GM19455 (cell line): ENCODE data around the gene FNDC3B.
"Not testable (repeated sequence)": the region's sequence is repeated elsewhere in the genome, so short reads cannot be mapped to it uniquely, and the experiment has no call there.

Source experiments
- ATAC-seq: cut with Tn5 transposase; IDR thresholded peaks from one replicate; pipeline ENCODE4 v1.9.1; 2021; ENCODE audit not compliant: unreplicated experiment

The FNDC3B gene

DNA sequence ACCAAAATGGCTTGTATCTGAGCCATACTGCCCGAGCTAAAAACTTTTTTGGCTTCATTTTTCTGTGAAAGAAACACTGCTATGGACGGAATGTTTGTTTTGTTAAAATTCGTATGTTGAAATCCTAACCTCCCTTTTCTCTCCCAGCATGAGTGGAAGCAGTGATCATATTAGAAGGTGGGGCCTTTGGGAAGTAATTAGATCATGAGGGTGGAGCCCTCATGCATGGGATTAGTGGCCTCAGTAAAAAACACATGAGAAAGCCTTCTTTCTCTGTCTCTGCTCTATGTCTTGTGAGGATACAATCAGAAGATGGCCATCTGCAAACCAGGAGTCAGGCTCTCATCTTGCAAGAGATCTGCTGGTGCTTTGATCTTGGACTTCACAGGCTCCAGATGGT, 7.4 kb upstream of the FNDC3B start:
- ATAC-seq = no peak

DNA sequence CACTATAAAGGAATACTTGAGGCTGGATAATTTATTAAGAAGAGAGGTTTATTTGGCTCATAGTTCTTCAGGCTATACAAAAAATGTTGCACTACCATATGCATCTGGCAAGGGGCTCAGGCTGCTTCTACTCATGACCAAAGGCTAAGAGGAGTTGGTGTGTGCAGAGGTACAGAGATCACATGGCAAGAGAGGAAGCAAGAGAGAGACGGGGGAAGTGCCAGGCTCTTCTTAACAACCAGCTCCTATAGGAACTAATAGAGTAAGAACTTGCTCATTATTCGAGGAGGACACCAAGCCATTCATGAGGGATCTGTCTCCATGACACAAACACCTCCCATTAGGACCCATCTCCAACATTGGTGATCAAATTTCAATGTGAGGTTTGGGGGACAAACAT, 6.0 kb upstream of the FNDC3B start:
- ATAC-seq = no peak

DNA sequence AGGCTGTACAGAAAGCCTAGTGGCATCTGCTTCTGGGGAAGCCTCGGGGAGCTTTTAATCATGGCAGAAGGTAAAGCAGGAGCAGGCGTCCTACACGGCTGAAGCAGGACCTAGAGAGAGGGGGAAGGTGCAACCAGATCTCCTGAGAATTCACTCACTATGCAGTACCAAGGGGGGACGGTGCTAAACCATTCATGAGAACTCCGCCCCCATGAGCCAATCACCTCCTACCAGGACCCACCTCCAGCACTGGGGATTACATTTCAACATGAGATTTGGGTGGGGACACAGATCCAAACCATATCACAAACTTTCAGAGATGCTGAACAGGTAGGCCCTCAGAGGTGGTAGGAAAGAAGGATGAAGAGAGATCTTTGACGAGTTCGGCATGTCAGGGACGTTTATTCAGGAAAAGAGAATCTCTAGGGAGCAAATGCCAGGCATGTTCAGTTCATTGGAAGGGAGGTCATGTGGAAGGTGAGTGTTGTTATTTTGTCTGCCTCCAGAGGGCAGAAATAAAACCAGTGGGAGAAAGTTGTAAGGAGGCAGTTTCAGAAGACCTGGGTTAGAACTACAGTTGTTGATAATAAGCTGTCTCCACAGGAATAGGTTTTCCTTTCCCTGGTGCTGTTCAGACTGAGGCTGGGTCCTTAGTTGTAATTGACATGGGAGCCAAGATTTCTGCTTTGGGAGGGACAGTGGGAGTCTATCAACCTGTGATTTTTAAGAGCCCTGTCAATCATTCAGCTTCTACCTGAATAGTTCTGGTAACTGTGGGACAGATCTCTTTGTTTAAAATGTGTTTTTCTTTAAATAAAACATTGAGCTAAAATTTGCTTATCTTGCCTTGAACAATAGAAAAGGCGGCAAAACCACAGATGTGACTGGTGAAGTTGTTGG, 4.3 kb upstream of the FNDC3B start:
- no peak for ATAC-seq

DNA sequence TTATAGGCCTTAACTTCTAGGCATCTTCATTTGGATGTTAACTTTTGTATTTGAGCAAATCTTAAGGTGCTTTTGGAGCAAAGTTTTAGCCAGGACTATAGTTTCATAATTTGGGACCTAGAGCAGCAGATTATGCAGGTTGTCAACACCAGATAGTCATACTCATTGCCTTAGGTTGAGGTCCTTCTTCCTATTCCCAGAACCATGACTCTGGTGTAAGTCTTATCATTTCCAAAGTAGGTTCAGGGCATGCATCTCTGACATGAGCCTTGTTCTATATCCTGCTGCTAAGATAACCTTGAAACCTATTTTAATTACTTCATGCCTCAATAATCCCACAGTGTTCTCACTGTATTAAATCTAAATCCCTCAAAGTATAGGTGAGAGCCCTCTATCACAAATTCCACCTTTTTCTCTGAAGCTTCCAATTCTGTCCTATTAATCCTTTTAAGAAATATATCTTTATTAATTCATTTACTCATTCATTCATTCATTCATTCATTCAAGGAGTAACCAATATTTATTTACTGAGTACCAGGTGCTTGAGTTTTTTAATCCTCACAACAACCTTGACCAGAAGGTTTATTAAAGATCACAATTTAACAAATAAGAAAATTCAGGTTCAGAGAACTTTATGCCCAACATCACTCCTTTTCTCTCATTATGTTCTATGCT, 2.7 kb upstream of the FNDC3B start:
- ATAC-seq = no peak

DNA sequence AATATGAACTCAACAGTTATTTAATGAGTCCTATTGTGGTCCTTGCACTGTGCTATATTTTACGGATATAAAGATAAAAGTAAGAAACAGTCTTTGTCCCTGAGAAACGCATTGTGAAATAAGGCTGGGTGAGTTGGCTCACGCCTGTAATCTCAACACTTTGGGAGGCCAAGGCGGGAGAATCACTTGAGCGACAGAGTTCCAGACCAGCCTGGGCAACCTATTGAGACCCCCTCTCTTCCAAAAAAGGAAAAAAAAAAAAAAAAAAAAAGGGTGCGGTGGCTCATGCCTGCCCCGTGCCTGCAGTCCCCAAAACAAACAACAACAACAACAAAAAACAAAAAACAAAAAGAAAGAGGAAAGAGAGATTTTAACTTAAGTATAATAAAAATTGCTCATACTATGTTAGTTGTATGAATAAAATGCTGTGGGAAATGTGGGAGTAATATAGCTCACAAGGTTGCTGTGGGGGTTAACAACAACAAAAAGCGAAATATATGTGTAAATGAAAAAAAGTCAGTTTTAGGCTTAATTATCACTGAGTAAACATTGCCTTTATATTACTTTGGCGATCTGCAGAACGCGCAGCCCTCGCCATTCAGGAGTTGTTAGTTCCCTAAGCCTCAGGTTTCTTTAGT, 461 bp upstream of the FNDC3B start:
- no peak for ATAC-seq

DNA sequence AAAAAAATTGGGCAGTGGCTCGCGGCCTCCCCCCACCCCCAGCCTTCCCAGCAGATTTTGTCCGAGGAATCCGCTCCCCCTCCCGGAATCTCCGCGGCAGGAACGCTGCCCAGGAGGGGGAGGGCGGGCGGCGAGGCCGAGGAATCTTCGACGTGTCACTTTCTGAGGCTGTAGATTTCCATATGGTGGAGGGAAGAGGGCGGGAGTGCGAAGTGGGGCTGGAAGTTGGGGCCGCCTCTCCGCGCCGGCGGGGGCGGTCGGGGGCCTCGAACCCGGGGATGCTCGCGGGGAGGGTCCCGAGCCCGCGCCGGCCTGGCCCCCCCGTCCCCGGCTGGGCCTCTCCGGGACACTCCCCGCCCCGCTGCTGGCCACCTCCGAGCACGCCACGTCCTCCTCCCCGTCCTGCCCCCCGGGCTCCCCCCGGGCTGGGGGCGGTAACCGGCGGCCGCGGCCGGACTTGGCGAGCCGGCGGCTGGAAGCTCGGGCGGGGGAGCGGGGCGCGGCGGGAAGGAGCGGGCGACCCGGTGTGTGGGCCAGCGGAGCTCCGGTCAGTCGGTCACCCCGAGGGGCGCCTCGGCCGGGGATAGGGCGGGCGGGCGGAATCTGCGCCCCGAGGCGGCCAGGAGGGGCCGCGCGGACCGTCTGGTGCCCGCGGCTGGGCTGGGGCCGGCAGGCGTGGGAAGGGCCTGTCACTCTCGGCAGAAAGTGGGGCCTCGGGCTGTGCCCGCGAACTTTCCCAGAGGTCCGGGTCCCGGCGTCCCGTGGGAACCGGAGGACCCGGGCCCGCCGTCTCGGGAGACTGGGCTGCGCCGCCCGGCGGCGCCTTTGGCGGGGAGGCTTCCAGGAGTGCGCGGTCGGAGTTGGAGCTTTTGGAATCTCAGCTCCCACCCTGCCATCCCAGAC, 951 bp downstream of the FNDC3B start:
- ATAC-seq = peak; percentile 37

DNA sequence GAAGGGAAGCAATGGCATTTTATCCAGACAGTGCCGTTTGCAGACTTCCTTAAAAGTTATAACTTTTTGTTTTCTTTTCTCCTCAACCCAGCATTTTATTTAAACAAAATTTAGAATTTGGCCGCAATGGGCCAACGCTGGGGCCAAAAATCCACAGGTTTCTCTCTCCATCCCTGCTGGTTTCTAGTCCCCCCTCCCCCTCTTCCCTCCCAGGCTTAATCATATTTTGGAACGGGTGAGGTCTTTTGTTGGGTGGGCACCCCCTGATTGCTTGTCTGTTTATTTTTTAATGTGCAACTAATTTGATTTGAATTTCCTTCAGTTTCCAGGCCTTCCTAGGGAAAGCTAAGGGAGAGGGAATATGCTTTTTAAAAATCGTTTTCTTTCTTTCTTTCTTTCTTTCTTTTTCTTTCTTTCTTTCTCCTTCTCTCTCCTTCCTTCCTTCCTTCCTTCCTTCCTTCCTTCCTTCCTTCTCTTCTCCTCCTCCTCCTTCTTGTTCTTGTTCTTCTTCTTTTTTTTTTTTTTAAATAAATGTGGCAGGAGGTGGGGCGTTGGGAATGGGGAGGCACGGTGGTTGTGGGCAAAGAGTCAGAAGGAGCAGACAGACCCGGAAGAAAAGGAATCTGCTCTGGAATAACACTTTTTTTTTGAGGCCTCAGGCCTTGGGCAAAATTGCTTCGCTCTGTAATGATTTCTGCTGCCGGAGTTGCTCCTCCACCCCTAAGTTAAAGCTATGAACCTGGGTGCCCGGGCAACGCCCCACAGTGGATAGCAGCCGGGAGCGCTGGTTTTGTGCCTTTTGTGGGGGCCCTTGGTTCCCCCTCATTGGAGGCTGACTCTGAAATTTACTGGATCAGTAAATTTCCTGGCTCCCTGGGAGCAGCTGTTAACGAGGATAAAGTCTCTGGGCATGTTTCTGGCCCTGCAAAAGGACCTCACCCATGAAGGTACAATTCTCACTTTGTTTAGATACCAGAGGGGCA, 1.9 kb downstream of the FNDC3B start:
- ATAC-seq = no peak

DNA sequence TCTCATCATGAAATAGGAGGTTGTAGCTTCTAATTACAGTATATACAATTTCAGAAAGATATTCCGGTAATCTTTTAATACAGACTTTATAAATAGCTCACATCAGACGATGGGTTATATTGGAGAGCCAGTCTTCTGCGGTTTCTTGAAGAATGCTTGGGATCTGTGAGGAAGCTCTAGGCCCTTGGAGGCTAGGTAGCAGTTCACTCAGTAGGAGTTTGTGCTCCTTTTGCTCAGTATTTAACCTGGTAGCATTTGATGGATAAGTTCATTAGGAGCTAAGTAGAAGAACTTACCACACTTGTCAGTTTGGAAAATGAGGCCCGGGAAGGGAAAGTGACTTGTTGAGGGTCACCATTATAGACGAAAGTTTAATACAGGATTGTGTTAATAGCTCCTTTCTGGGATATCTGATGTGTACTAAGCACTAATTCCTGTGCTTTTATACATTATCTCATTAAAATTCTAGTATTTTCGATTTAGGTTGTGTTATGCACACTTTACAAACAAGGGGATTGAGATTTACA, 2.8 kb downstream of the FNDC3B start:
- no peak for ATAC-seq

DNA sequence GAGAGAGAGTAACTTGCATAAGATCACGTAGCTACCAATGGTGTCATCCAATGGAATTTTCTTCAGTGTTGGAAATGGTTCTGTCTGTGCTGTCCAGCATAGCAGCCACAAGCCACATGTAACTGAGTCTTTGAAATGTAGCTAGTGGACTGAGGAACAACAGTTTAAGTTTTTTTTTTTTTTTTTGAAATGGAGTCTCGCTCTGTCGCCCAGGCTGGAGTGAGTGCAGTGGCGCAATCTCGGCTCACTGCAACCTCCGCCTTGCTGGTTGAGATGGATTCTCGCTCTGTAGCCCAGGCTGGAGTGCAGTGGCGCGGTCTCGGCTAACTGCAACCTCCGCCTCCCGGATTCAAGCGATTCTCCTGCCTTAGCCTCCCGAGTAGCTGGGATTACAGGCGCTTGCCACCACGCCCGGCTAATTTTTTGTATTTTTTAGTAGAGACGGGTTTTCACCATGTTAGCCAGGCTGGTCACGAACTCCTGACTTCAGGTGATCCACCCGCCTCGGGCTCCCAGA, 3.3 kb downstream of the FNDC3B start:
- not testable (repeated sequence) for ATAC-seq

DNA sequence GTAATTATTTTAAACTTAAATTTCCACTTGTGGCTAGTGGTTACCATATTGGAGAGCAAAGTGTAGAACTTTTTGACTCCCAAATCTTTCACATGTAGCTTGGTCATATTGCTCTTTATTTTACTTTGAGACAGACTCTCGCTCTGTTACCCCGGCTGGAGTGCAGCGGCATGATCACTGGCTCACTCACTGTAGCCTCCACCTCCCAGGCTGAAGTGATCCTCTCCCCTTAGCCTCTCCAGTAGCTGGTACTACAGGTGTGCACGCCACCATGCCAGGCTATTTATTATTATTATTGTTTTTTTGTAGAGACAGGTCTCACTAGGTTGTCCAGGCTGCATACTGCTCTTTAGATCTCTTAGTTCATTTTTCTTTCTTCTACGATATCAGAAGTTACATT, 3.9 kb downstream of the FNDC3B start:
- no peak for ATAC-seq

DNA sequence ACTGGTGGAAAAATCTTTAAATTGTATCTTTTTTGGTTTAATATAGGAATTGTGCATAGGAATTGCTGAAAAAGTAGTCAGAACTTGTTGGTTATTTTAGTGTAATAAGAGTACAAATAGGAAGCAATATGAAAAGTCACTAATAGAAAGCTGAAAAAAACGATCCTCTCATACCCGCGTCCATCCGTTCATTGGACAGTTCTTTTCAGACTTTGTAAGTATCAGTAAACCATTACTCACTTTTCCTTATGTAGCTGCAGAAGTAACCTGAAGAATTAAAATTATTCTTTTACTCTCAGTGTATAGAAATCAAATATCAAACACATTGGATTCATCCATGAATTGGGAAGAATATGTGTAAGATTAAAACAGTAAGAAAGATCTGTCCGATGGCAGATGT, 4.4 kb downstream of the FNDC3B start:
- ATAC-seq = no peak

DNA sequence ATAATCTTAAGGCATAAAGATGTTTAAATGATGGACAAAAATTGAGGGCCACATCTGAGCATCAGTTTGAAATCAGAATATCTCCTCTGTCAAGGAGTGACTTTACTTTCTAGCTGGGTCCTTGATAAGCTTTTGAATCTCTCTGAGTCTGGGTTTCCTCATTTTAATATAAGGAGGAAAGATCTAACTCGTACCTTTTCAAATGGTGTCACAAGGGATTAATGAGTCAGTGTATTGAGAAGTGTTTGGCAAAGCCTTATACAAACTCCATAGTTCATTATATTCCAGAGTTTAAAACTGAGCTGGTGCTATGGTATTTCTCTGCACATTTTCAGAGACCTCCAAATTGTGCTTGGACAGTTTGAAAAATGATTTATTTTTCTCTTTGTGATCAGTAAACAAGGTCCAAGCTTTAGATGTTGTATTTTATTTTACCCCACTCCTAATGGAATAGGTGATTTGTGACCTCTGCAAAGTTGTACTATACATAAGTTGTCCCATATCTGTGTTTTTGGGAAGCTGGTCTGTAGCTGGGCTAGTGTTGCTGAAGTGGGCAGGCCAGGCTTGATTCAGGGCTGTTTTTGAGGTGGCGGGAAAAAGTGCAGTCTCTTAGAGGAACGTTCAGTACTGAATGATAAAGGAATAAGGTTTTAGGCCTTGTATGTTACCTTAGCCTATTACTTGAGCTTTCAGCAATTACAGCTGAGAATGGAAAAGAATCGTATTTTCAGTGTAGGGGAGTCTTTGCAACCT, 5.6 kb downstream of the FNDC3B start:
- ATAC-seq = no peak

DNA sequence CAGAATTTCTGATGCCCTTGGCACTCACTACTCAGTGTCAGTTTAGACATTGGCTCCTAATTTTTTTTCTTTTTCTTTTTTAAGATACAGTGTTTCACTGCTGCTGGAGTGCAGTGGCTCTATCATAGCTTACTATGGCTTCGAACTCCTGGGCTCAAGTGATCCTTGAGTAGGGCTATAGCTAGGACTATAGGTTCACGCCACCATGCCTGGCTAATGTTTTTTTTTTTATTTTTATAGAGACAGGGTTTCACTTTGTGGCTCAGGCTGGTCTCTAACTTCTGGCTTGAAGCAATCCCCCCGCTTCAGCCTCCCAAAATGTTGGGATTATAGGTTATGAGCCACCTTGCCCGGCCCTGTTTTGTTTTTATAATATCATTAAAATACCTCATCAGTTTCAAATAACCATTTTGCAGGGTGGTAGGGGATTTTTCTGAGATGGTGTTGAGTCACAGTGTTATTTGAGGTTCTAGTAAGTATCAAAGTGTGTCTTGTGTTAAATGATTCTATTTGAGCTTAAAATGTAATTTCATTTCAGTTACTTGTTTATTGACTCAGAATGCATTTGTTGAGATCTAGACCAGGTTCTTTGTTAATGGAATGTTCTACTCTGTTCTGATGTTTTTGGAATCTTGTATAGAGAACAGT, 7.0 kb downstream of the FNDC3B start:
- no peak for ATAC-seq

DNA sequence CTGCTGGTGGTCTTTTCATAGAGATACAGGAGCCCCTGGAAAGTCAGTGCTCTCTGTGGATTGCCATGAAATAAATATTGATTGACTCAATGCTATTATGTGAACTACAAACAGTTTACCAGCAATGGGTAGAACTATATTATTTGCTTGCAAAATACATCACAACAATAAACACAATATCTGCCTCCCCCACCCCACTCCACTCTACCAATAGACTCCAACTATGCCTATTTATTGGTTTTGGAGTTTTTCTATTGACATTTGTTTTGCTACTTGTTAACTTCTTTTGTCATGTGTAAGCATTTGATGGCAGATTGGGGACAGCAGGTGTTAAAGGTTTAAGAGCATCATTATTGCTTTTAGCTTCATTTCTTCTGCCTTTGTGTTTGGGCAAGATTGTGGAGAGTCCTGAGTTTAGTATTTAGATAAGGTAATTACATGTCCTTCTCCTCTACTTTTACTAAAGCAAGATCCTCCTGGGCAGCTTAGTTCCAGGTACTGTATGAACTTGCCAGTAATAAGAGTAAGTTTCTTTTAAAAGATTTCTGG, 8.3 kb downstream of the FNDC3B start:
- ATAC-seq = no peak

DNA sequence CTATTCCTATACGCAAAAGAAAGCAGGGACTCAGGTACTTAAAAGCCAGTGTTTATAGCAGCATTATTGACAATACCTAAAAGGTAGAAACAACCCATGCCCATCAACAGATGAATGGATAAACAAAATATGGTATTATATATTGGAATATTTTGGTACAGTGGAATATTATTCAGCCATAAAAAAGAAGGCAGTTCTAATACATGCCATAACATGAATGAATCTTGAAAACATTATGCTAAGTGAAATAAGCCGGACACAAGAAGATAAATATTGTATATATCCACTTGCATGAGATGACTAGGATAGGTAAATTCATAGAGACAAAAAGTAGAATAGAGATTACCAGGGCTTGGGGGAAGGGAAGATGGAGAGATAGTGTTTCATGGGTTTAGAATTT, 9.2 kb downstream of the FNDC3B start:
- ATAC-seq = no peak

DNA sequence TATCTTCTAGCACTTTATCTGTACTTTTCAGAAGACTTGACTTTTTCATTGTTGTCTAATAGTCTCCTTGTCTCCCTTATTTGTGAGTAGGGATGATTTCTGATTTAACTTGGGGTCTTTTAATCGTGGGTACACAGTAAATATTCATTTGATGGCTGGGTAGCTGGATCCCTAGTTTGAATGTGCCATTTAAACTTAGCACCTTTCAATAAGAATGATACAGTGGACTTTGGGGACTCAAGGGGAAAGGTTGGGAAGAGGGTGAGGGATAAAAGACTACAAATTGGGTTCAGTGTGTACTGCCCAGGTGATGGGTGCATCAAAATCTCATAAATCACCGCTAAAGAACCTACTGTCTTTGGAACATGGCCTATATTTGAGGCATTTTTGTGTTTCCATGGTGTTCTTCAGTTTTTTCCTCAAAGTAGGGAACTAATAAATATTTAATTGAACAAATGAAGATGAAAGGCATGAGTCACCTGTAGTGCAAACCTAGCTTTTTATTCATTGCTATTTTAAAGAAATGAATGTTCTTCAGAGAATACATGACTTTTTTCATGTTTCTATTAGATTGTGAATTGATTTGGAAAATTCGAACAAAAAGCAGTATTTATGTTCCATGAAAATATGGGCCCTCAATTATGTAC, 12.1 kb downstream of the FNDC3B start:
- ATAC-seq = no peak

DNA sequence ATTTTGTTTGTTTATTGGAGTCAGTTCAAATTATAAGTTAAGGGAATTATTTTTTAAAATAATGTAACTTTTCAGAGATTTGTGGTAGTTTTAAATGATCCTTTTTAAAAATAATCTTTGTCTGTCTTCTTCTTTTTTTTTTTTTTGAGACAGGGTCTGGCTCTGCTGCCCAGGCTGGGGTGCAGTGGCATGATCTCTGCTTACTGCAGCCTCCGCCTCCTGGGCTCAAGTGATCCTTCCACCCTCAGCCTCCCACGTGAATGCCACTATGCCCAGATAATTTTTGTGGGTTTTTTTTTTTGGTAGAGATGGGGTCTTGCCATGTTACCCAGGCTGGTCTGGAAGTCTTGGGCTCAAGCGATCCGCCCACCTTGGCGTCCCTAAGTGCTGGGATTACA, 12.6 kb downstream of the FNDC3B start:
- ATAC-seq = no peak
